HG03469 (cell line): ENCODE data around the gene ATG5.
A peak's percentile ranks its signal among the peaks of the same experiment; 100 is the strongest.
"Not testable (repeated sequence)": the region's sequence is repeated elsewhere in the genome, so short reads cannot be mapped to it uniquely, and the experiment has no call there.

ENCODE experiments used
- ATAC-seq: cut with Tn5 transposase; IDR thresholded peaks from one replicate; pipeline ENCODE4 v1.9.1; 2021; ENCODE audit warnings: mild to moderate bottlenecking, moderate library complexity, moderate number of reproducible peaks; ENCODE audit not compliant: unreplicated experiment

Gene ATG5

GRCh38 chr6:106160189-106160588, 165.4 kb downstream of the ATG5 start:
- ATAC-seq = no peak

GRCh38 chr6:106159531-106159940, 166.0 kb downstream of the ATG5 start:
- no peak for ATAC-seq

- ATAC-seq = no peak
Observed at GRCh38 chr6:106158816-106159215, 166.7 kb downstream of the ATG5 start.

- no peak for ATAC-seq
Observed at GRCh38 chr6:106156863-106157262, 168.7 kb downstream of the ATG5 start.

- ATAC-seq = no peak
Observed at GRCh38 chr6:106156413-106156812, 169.1 kb downstream of the ATG5 start.

GRCh38 chr6:106155219-106155830, 170.2 kb downstream of the ATG5 start:
- no peak for ATAC-seq

GRCh38 chr6:106154326-106154725, 171.2 kb downstream of the ATG5 start:
- ATAC-seq = no peak

GRCh38 chr6:106152952-106153351, 172.6 kb downstream of the ATG5 start:
- no peak for ATAC-seq

GRCh38 chr6:106152476-106152875, 173.1 kb downstream of the ATG5 start:
- ATAC-seq = not testable (repeated sequence)

- no peak for ATAC-seq
Observed at GRCh38 chr6:106149472-106150069, 176.0 kb downstream of the ATG5 start.

- ATAC-seq = no peak
Observed at GRCh38 chr6:106147476-106147875, 178.1 kb downstream of the ATG5 start.

- peak; percentile 37 for ATAC-seq
Observed at GRCh38 chr6:106146852-106147351, 178.7 kb downstream of the ATG5 start.

GRCh38 chr6:106145741-106146227, 179.8 kb downstream of the ATG5 start:
- peak; percentile 23 for ATAC-seq

GRCh38 chr6:106145144-106145543, 180.4 kb downstream of the ATG5 start:
- ATAC-seq = no peak

GRCh38 chr6:106143665-106144064, 181.9 kb downstream of the ATG5 start:
- no peak for ATAC-seq

GRCh38 chr6:106142876-106143431, 182.6 kb downstream of the ATG5 start:
- no peak for ATAC-seq

- peak; percentile 71 for ATAC-seq
Observed at GRCh38 chr6:106141441-106142237, 183.9 kb downstream of the ATG5 start.

- ATAC-seq = no peak
Observed at GRCh38 chr6:106138151-106138550, 187.4 kb downstream of the ATG5 start.

GRCh38 chr6:106136845-106137244, 188.7 kb downstream of the ATG5 start:
- ATAC-seq = no peak

GRCh38 chr6:106135911-106136571, 189.5 kb downstream of the ATG5 start:
- ATAC-seq = no peak
